Activated CD4-positive, alpha-beta T cell treated with anti-CD3 and anti-CD28 coated beads, Interleukin-2, amount 50 U/mL, for 24 hours (primary cell): ENCODE data around the gene SCART1.
"Not testable (repeated sequence)": the region's sequence is repeated elsewhere in the genome, so short reads cannot be mapped to it uniquely, and the experiment has no call there.

ENCODE experiments used
- DNase-seq, 2 donors: peaks; one replicate each; pipeline ENCODE4 v3.0.0-alpha.2; 2020; ENCODE audit warnings: low read depth in 1 of 2, low spot score in 1 of 2

Gene SCART1

DNA sequence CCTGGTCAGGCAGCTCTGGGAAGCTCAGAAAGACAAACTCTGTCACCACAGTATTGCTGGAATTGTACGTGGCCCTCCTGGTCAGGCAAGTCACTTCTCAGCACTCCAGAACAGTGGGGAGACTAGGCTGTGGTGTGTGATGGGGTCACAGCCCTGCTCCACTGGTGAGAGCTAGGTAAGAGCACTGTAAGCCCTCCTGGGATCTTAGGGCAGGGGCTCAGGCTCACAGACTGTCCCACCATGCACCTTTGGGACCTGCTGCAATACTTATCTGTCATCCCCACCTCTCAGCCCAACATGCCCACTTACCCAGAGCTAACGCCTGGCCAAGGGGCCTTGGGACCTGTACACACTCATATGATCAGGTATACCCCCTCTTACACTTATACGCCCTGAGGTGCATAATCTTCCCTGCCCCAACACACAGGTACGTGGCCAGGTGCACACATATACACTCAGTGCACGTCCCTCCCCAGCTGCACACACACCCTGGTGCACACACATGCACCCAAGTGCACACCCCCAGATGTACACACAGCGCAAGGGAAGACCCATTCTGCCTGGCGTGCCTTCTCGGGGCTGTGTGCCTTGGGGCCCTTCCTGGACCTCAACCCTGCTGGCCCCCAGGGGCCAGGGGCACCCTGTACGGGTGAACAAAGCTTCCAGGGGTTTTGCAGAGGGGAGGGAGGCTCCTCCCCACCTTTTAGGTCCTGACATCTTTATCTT lies 21.7 kb upstream of the SCART1 start:
- not testable (repeated sequence) for DNase-seq

DNA sequence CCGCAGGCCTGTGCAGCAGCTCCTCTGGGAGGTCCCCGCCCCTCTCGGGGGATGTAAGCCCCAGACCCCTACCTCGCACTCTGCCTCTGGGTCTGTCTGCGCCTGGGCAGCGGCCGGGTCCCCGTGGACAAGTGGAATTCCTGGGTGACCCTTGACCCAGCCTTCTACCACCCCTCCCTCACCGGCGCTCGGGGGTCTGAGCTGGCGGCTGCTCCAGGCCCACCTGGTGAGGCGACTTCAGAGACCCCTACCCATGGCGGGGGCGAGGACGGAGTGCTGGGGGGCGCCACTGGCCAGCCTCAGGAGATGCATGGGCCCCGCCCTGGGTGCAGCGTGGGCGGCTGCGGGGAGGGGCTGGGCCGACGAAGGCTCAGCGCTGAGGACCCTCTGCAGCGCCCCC lies 21.0 kb upstream of the SCART1 start:
- DNase-seq, result not testable (repeated sequence)

DNA sequence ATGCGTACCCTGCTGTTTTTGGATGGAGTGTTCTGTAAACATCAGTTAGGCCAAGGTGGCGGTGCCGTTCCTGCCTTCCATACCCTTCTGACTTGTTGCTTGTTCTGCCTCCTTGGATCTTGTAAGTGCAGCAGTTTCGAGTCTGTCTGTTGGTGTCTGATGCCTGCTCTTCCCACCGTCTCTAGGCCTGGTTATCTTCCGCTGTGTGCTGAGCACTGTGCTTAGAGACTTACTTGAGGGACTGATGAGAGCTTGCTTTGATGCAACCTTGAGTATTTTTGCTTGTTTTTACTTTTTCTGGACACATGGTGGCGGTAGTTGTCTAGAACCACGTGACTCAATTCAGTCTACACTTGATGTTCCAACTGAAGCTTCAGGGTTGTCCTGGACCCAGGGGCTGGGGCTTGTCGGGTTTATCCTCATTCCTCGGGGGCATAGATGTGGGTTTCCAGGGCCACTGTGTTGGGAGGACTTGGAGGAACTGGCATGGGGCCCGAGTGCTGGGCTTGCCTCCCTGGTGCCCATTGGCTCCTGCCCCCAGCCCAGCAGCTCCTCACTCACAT lies 15.0 kb upstream of the SCART1 start:
- DNase-seq, result no peak

DNA sequence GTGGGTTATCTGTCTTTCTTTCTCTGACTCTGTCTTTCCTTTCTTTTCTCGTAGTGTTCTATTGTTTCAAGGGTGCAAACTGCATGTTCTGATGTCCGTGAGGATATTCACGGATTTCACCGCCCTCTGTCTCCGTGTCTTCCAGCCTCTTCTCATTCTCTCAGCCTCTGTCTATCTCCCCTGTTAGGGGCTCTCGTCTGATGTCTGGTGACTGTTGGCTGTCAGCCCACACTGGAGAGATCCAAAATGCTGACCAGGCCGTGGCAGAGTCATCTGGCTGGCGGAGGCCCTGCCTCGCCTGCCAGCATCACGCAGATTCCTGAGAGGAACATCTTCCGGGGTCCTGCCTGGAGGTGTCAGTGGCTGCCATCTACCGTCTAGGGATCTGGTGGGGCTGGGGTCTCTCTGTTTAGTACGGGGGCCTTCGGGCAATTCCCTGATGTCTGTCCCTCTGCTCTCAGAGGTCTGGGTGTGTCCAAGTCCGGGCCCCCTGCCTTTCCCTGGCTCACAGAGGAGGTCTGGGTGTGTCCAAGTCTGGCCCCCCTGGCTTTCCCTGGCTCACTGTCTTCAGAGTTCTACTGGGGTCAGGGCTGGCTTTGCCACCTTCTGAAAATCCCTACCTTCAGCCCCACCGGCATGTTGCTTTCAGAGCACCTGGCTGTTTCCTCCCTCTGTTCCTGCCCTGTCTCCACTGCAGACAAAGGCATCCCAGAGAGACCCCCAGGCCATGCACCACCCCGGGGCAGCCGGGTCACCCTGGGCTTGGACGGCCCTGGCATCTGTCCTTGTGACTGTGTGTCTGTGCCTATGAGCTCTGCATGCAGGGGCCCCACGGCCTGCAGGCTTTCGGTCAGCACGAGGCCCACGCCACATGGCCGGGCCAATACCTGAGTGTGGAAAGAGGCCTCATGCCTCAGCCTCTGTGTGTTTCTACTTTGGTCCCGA lies 14.0 kb upstream of the SCART1 start:
- DNase-seq, result no peak

- DNase-seq, result no peak
Observed at GRCh38 chr10:133440633-133441285, 13.0 kb upstream of the SCART1 start.

GRCh38 chr10:133441356-133441755 lies 12.4 kb upstream of the SCART1 start:
- DNase-seq, result not testable (repeated sequence)

DNA sequence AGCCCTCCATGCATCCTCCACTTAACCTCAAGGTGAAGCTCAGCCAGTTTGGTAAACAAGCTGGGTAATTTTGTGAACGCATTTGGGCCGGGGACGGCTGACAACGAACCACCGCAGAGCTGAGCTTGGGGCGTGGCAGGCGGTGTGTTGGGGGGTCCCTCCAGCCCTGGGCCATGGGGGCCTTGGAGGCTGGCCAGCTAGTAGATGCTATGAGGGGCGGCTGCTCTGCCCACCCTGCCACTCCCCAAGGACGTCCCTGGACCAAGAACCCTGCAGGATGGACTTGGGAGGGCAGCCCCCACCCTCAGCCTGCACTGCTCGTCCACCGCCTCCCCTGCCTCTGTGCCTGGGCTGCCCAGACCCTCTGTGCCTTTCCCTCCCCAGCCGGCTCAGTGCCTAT lies 12.0 kb upstream of the SCART1 start:
- DNase-seq, result no peak

DNA sequence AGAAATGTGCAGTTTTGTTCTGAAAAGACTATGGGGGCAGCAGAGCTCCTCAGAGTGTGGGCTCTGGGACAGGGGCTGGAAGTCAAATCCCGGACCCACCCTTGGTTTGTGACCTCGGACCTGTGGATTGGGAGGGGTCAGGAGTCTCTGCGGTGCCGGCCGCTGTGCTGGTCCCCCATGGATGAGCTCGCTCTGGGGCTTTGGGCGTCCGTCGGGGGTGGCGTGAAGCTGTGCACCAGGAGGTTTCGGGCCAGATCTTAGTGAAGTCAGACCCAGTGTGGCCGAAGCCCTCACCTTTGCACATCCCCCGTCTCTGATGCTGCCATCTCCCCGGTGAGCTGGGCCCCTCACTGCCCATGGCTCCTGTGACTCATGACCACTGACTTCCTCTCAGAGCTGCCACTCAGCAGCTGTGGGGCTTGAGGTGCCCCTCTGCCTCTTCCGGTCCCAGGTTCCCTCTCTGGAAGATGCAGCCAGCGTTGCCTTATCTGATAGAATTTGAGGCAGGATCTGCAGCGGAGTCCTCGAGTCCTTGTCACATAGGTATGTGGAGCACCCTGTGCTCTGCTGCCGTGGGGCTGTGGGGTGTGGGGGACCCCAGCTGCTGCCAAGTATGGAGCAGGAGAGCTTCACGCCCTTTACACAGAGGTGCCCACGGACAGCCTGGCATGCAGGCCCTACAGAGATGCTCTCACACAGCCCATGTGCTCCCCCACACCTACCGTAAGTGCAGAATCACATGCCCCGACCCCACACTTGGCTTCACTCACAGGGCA lies 11.4 kb upstream of the SCART1 start:
- no peak for DNase-seq

GRCh38 chr10:133442967-133443924 lies 10.5 kb upstream of the SCART1 start:
- no peak for DNase-seq

GRCh38 chr10:133444342-133445267 lies 9.1 kb upstream of the SCART1 start:
- no peak for DNase-seq

GRCh38 chr10:133445268-133445732 lies 8.4 kb upstream of the SCART1 start:
- DNase-seq, result no peak

DNA sequence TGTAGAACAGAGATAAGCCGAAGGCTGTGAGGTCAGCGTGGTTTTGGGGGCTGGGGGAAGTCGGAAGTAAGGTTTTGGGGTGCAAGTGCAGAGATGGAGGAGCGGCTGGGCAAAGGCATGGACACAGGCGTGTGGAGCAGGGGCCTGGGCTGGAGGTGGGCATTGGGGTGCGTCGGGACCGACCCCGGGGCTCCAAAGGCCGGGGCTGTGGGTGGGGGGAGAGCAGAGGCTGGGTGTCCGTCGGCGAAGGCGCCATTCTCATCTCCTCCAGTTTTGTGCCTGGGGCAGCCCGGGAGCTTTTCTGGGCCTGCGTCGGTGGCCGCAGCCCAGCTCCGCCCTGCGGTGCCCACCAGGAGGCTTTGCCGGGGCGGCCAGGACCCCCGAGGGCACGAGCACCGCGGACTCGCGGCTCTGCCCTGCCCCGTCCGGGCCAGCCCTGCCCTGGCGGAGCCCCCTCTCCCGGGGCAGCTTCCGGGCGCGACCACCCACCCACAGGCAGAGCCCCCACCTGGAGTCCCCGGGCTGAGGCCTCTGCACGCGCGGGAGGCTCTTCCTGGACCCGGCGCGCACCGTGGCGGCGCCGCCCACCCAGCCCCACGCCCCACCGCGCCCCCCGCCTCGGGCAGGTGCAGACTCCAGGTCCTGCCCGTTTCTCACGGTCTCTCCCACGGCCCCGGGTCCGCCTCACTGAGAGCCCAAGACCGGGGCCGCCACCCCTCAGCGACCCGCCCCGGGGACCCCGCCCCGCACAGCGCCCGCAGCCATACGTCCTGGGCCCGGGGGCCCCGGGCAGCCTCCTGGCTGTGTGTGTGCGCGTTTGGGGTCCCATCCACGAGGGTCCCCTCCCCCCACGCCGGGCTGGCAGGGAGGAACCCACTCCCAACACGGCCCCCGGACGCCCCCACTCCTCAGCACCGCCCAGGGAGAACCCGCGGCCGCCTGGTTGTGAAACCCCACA lies 7.7 kb upstream of the SCART1 start:
- DNase-seq, result no peak

DNA sequence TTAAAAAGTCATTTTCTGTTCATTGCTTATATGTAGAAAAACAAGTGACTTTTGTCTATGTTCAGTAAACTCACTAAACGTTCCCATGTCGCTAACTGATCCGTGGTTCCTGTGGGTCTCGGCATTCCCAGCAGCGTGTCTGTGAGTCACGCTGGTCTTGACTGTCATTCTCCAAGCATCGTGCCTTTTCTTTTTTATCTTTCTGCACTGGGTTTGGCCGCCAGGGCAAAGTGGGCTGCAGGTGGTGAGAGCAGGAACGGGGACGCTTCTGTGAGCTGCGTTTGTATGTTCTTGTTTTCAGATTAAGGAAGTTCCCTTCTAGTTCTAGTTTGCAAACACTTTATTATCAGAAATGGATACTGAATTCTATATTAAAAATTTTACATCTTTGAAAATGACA lies 6.8 kb upstream of the SCART1 start:
- no peak for DNase-seq

GRCh38 chr10:133448120-133448519 lies 5.6 kb upstream of the SCART1 start:
- no peak for DNase-seq

GRCh38 chr10:133451346-133451745 lies 2.4 kb upstream of the SCART1 start:
- DNase-seq, result no peak

DNA sequence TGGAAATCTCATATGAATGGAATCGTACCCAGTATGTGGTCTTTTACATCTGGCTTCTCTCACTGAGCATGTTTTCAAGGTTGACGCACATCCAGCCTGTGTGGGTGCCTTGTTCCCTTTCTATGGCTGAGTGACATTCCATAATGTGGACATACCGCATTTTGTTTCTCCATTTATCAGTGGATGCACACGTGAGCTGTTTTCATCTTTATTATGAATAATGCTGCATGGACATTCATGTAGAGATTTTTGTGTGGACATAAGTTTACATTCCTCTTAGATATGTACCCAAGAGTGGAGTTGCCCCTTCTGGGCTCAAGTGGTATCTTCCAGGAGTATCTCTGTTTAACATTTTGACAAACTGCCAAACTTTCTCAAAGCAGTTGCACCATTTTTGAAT lies 1.3 kb upstream of the SCART1 start:
- no peak for DNase-seq

- no peak for DNase-seq
Observed at GRCh38 chr10:133454204-133454893, 604 bp downstream of the SCART1 start.
